GM18520 (cell line): ENCODE results near the gene ANKRD53.

Experiments
- ATAC-seq: cut with Tn5 transposase; IDR thresholded peaks from one replicate; pipeline ENCODE4 v1.9.1; 2021; ENCODE audit not compliant: unreplicated experiment

The ANKRD53 gene, protein sequence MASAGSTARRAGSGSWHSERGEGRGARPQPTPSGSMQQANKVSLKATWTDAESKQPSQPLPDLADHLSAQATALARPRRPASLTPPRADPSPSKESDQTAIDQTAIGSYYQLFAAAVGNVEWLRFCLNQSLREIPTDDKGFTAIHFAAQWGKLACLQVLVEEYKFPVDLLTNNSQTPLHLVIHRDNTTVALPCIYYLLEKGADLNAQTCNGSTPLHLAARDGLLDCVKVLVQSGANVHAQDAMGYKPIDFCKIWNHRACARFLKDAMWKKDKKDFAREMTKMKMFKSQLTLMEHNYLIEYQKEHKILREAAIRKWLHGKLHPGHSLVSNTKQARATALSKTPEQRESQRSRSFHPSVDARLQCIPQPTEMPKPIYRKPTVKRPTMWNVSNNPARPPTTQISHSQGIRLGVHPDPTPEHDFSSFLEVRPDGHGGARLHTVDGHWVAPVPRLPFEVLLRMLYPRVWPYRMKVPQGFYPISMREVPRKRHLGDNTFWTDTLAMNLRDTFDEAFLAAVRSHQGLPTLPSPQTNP

DNA sequence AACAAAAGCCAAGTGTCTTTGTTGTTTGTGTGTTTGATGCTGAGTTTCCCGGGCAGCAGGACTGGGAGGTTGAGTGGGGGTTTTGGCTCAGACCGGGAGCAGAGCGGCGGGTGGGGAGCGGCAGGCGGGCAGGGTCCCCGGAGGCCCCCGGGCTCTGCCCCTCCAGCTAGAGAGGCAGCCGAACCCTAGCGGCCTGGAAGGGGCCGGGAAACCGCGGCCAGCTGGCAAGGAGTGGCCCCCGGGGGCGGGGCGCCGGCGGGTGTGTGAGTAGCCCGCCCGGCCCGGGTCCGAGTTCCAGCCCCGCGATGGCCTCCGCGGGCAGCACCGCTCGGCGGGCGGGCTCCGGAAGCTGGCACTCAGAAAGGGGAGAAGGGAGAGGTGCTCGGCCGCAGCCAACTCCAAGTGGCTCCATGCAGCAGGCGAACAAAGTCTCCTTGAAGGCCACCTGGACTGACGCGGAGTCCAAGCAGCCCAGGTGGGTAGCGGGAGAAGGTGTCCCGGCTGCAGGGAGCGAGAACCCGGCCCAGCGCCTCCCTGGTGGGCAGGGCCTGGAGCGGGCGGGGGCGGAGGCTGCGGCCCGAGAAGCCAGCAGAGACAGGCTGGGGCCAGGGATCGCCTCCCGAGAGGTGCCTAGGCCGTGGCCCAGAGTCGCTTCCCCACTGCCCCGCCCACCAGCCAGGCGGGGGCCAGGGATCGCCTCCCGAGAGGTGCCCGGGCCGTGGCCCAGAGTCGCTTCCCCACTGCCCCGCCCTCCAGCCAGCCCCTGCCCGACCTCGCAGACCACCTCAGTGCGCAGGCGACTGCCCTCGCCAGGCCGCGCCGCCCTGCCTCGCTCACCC, at the start of gene ANKRD53:
Gene ANKRD53 (plus strand): TSS at position 290 of the 839 bp plus-strand sequence. CDS start 16 bp downstream, at position 306.
- no peak for ATAC-seq

- ATAC-seq = no peak
Observed at GRCh38 chr2:70930371-70931329, 47.8 kb upstream of the ANKRD53 start.

DNA sequence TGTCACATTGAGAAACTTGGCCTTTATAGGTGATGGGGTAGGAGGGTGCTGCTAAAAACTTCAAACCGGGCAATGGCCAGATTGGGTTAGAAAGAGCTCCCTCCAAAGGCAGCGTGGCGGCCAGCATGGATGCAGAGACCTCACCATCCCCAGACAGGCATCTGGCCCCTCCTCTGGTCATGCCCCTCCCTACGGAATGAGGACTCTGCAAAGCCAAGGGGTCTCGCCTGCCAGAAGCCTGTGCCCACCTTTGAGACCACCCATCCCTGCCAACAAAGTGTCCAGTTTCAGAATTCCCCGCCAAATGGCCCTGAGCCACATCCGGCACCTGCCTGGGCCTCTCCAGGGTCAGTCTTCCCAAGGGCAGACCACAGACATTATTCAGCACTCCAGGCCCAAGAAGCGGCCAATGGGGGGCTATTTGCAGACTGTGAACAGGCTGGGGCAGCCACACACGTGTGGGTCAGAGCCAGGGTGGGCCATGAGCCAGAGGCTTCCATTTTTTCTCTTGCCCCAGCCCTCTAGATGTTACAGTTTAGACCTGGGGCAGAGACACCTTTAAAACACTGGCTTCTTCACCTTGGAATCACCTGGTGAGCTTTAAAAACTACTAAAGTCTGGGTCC, 46.9 kb upstream of the ANKRD53 start:
- no peak for ATAC-seq

GRCh38 chr2:70932631-70933230, 45.7 kb upstream of the ANKRD53 start:
- no peak for ATAC-seq

DNA sequence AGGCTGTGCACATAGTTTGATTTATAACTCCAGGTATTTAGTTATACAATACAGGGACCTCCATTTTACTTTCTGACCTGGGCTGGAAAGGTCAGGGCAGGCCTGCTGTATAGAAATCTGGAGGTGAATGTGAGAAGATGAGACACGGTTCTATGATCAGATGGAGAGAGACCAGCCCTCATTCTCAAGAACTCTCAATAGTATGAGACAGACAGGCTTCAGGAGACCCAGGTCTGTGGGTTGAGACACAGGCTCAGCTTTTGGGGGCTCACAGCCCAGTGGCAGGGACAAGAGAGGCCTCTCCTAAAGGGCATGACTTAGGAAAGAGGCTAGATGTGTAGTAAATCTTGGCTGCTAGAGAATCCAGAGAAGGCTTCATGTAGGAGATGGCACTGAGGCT, 43.4 kb upstream of the ANKRD53 start:
- no peak for ATAC-seq

- ATAC-seq = no peak
Observed at GRCh38 chr2:70935468-70936164, 42.8 kb upstream of the ANKRD53 start, which contains the start of gene ATP6V1B1. TSS of gene ATP6V1B1 (plus strand) at chr2:70935900. CDS start at chr2:70935955, 55 bp downstream.

- ATAC-seq = no peak
Observed at GRCh38 chr2:70936165-70936978, 42.1 kb upstream of the ANKRD53 start.

DNA sequence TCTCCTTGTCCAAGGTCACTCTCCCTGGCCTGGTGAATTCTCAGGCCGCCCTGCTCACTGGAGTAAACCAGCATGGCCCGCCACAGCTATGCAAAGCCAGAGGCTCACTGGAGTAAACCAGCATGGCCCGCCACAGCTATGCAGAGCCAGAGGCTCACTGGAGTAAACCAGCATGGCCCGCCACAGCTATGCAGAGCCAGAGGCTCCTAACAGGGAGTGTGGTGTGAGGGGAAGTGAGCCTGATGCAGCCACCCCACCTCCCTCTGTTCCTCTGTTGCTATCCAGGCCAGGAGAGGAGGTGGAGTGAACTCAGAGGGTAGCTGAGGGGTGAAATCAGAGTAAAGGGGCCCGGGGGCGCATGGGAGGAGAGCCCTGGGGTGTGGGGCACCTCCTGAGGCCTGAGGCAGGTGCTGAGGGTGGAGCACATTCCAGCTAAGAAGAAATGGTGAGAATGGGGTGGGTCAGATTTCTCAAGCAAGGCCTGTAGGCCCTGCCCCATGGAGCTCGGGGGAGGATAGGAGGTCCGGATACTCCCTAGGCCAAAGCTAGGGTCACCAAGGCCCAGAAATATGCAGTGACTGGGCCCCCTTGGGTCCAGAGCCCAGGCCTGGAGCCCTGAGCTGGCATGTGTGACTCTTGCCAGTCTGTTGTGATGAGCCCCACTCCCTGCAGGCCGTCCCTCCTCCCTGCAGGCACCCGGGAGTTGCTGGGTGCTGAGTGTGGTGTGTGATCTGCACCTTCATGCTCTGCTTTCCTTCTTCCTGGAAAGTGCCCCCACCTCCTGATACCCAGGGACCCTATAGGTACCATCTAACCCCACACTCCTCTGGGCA, 41.2 kb upstream of the ANKRD53 start:
- ATAC-seq = no peak

DNA sequence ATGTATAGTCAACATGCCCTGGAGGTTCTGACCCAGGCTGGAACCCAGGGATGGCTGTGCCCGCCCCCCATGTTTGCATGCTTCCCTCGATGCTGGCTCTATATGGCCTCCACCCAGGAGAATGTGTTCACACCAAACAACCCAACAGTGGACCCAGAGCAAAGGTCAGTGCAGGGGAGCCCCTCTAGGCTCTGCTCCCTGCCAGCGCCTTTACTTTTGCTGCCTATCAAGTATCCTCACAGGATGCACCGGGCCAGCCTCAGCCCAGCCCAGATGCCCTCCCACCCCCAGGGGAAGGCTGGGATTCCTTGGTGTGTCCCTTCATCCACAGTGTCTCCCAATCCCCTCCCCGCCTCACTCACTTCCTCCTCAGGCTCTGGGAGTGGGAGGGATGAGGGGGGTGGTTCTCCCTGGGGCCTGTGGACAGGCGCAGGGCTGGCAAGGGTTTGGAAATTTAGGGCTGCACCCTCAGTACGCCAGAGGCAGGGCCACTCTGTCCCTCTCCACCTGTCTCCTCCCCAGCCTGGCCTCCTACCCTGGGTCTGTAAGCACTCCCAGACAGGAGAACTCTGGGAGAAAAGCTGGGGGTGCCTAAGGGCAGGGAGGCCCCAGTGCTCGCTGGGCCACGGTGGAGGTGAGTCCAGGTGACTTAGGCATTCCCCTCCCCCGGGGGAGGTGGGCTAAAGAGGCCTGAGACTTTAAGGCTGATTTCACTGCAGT, 40.4 kb upstream of the ANKRD53 start:
- ATAC-seq = no peak

- no peak for ATAC-seq
Observed at GRCh38 chr2:70938586-70938950, 39.9 kb upstream of the ANKRD53 start.

DNA sequence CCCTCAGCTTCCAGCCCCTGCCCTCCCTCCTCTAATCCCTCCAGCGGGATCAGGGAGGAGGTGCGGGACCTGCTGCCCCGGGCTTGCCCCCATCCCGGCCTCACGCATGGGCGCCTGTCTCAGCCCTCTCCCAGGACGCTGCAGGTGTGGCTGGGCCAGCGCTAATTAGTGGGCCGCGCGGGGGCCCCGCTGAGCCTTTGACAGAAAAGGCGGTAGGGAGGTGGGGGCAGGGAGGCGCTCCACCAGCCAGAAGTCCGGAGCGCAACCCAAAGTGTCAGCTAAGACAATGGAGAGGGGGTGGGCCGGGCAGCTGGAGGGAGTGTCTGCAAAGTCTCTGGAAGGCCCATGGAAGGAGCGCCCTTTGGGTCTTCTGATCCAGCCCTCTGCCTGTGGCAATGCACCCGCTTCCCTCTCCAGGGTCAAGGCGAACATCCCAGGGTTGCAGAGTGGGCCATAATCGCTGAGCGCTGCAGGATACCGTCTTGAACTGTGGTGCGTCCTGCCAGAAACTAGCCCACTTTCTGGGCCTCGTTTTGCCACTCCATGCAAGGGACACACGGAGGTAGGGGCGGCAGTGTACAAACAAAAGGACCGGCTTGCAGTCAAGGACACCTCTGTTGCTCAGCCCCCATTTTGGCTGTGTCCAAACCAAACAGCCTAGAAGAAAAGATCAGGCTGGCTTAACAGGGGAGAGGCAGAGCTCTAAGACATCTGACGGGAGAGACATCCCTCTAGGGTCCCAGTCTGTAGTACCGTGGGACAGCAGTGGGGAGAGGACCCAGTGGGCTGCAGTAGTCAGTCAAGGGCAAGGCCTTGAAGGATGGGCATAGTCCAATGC, 39.2 kb upstream of the ANKRD53 start:
- ATAC-seq = no peak

DNA sequence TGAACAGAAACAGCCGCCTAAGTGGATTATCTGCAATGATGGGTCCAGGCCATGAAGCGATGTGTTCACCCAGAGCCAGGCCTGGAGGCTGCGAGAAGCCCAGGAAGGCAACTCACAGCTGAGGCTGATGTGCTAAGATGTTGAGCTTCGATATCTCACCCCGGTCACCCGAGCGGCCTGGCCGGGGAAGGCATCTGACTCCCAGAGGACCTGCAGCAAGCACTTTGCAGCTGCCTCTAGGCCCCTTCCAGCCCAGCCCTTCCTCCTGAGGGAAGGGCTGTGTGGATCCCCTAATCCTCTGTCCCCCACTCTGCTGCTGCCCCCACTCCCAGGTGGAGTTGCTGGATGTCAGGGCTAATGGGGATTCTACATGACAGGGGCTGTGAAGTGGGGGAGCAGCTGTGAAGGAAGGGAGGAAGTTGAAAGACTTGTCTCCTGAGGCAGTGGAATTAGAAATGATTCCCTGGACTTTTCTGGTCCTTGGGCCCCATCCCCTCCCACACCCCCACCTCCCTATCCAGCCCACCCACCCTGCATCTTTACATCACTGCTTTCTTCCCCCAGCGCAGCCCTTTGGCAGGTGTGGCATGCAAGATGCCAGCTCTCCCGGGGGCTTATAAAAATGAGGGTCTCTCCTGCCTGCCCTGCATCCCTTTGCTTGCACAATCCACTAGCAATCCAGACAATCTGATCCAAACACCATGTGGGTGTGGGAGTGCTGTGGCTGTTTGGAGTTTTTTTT, 38.4 kb upstream of the ANKRD53 start:
- ATAC-seq = no peak

DNA sequence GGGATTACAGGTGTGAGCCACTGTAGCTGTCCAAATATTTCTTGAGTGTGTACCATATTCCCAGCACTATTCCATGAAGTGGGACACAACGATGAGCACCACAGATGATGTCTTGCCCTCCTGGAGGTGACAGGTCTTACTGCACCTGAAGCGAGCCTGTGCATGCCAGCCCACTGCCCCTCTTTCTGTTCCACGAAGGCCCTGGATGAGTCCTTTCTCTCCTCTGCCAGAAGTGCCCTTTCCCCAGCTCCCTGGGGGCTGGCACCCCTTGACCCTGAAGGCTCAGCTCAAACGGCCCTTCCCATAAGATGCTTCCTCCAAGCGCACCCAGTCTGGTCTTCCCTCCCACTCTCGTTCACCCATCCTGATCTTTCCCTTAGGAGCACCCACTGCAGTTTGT, 37.2 kb upstream of the ANKRD53 start:
- no peak for ATAC-seq

GRCh38 chr2:70941701-70942100, 36.7 kb upstream of the ANKRD53 start:
- ATAC-seq = no peak
